ENCODE data around the gene COL4A4. TPM values are rescaled to one million over a fixed set of nuclear protein-coding genes. Genes with fewer than 3 reads are reported as not detected.

Gene COL4A4
- total and polyA plus RNA-seq, 2 donors (not counting 3 experiments of a cell fraction or from before 2014, with no cell fraction given) = not detected

- DNase-seq (ENCODE audit: low read depth, low spot score) (no peak), FAIRE-seq (no peak)
- no TSS peak for BruUV-seq (replicated peaks)
- dilution Hi-C loops (cut with MboI; ENCODE audit: extremely low pct_ligation_motif_present, low sequenced_read_pairs) = no loop called here
- TF ChIP-seq JUN (IDR thresholded peaks at IDR 0.05; ENCODE audit: borderline replicate concordance, insufficient read depth, insufficient read length, low read depth) (no peak), EZH2 (IDR thresholded peaks at IDR 0.05; ENCODE audit: borderline replicate concordance, low read depth, low read length, severe bottlenecking) (no peak), MYC (IDR thresholded peaks at IDR 0.05; ENCODE audit: low read depth, low read length) (no peak), POLR2A (IDR thresholded peaks at IDR 0.05; ENCODE audit: low read depth, low read length) (no peak), FOS (IDR thresholded peaks at IDR 0.05; ENCODE audit: borderline replicate concordance, insufficient read depth, low read length) (no peak), CTCF (IDR thresholded peaks at IDR 0.05; ENCODE audit: extremely low read depth in 1 of 2, insufficient read depth in 1 of 2, low read depth in 1 of 2, low read length in 2 of 2) (no peak)
- intact Hi-C loops (cut with micrococcal nuclease) = no loop called here
- no peaks in the 10 kb centered on the region for H3K36me3 ChIP-seq (ENCODE audit: control insufficient read depth in 2 of 2, extremely low read depth in 1 of 2, insufficient read depth in 2 of 2, low read length in 2 of 2)
- H3K4me1 ChIP-seq (ENCODE audit: control insufficient read depth, extremely low read depth, insufficient read depth, low read length) = no peaks in the 10 kb centered on the region
- H3K27me3 ChIP-seq (ENCODE audit: control insufficient read depth in 2 of 2, insufficient read depth in 2 of 2, low read length in 2 of 2) = no peaks in the 10 kb centered on the region
- POLR2A ChIA-PET = no interaction called here
- no peaks in the 10 kb centered on the region for H3K79me2 ChIP-seq (ENCODE audit: control insufficient read depth, insufficient read depth, low read length)
- H4K20me1 ChIP-seq (replicated peaks; ENCODE audit: control insufficient read depth, extremely low read depth, insufficient read depth, low read length) = no peaks in the 10 kb centered on the region
- H3K9ac ChIP-seq (replicated peaks; ENCODE audit: extremely low read depth, insufficient read depth, low read length) = no peak overlapping the region
- no peaks in the 10 kb centered on the region for H3K9me1 ChIP-seq (replicated peaks; ENCODE audit: control insufficient read depth, extremely low read depth, insufficient read depth, low read length)
- H2AFZ ChIP-seq (ENCODE audit: low read depth, low read length) = no peak overlapping the region
- no peak overlapping the region for H3K4me3 ChIP-seq (replicated peaks in 1 of 3; ENCODE audit: insufficient read depth in 1 of 3, low read depth in 1 of 3, low read length in 3 of 3)
- no peak overlapping the region for H3K4me2 ChIP-seq (ENCODE audit: insufficient read depth, low read length)
- CTCF ChIA-PET = no interaction called here
- no peak overlapping the region for H3K27ac ChIP-seq (ENCODE audit: insufficient read depth, low read depth, low read length)
- H3K9me3 ChIP-seq (replicated peaks; ENCODE audit: control insufficient read depth, insufficient read depth, low read length) = no peaks in the 10 kb centered on the region
Measured at GRCh38 chr2:227007940-227008339, 156.1 kb downstream of the COL4A4 start.

- Histone ChIP-seq H3K27me3 (ENCODE audit: control insufficient read depth in 2 of 2, insufficient read depth in 2 of 2, low read length in 2 of 2) (no peaks in the 10 kb centered on the region), H3K4me3 (replicated peaks in 1 of 3; ENCODE audit: insufficient read depth in 1 of 3, low read depth in 1 of 3, low read length in 3 of 3) (no peak overlapping the region), H3K9me3 (replicated peaks; ENCODE audit: control insufficient read depth, insufficient read depth, low read length) (no peaks in the 10 kb centered on the region), H2AFZ (ENCODE audit: low read depth, low read length) (no peak overlapping the region), H3K9me1 (replicated peaks; ENCODE audit: control insufficient read depth, extremely low read depth, insufficient read depth, low read length) (no peaks in the 10 kb centered on the region), H3K9ac (replicated peaks; ENCODE audit: extremely low read depth, insufficient read depth, low read length) (no peak overlapping the region), H3K4me2 (ENCODE audit: insufficient read depth, low read length) (no peak overlapping the region), H3K36me3 (ENCODE audit: control insufficient read depth in 2 of 2, extremely low read depth in 1 of 2, insufficient read depth in 2 of 2, low read length in 2 of 2) (no peaks in the 10 kb centered on the region), H3K27ac (ENCODE audit: insufficient read depth, low read depth, low read length) (no peak overlapping the region), H3K79me2 (ENCODE audit: control insufficient read depth, insufficient read depth, low read length) (no peaks in the 10 kb centered on the region), H3K4me1 (ENCODE audit: control insufficient read depth, extremely low read depth, insufficient read depth, low read length) (no peaks in the 10 kb centered on the region), H4K20me1 (replicated peaks; ENCODE audit: control insufficient read depth, extremely low read depth, insufficient read depth, low read length) (no peaks in the 10 kb centered on the region)
- no peak for TF ChIP-seq JUN (IDR thresholded peaks at IDR 0.05; ENCODE audit: borderline replicate concordance, insufficient read depth, insufficient read length, low read depth)
- POLR2A ChIA-PET = no interaction called here
- CTCF ChIA-PET = interaction anchor here (1.4 kb wide), 1 partner anchor 205 kb away, joined by 3 read pairs; no protein-coding TSS in a partner anchor
- FAIRE-seq (no peak), DNase-seq (ENCODE audit: low read depth, low spot score) (no peak)
- intact Hi-C loops (cut with micrococcal nuclease) = no loop called here
- dilution Hi-C loops (cut with MboI; ENCODE audit: extremely low pct_ligation_motif_present, low sequenced_read_pairs) = no loop called here
- BruUV-seq (replicated peaks) = no TSS peak
Measured at GRCh38 chr2:227007148-227007547, 156.9 kb downstream of the COL4A4 start.
